GOT3 (cell line): Measurements from ENCODE around the gene RNF208.
"Not testable (repeated sequence)": the region's sequence is repeated elsewhere in the genome, so short reads cannot be mapped to it uniquely, and the experiment has no call there.

Experiments
- DNase-seq: peaks from one replicate; lab custom pipeline; 2025; ENCODE audit warnings: mixed read lengths; lab: John Stamatoyannopoulos, UW

The RNF208 gene

GRCh38 chr9:137222190-137223077 lies at the start of gene RNF208:
Gene RNF208 (minus strand): TSS chr9:137222240. CDS start chr9:137221212, 1,028 bp downstream.
- DNase-seq: no peak

GRCh38 chr9:137271696-137272076 lies 49.6 kb upstream of the RNF208 start:
- no peak for DNase-seq

GRCh38 chr9:137270929-137271695 lies 49.1 kb upstream of the RNF208 start:
- no peak for DNase-seq

GRCh38 chr9:137269231-137269772 lies 47.3 kb upstream of the RNF208 start:
- no peak for DNase-seq

- no peak for DNase-seq
Measured at GRCh38 chr9:137268538-137269201, 46.6 kb upstream of the RNF208 start.

- DNase-seq: no peak
Measured at GRCh38 chr9:137267933-137268355, 45.9 kb upstream of the RNF208 start.

- DNase-seq: no peak
Measured at GRCh38 chr9:137266585-137267453, 44.8 kb upstream of the RNF208 start.

- DNase-seq: no peak
Measured at GRCh38 chr9:137266162-137266527, 44.1 kb upstream of the RNF208 start.

- DNase-seq: no peak
Measured at GRCh38 chr9:137265496-137266161, 43.6 kb upstream of the RNF208 start.

- no peak for DNase-seq
Measured at GRCh38 chr9:137264067-137264466, 42.0 kb upstream of the RNF208 start.

GRCh38 chr9:137263506-137263905 lies 41.5 kb upstream of the RNF208 start:
- DNase-seq: no peak

GRCh38 chr9:137262909-137263285 lies 40.9 kb upstream of the RNF208 start:
- no peak for DNase-seq

GRCh38 chr9:137262173-137262908 lies 40.3 kb upstream of the RNF208 start:
- not testable (repeated sequence) for DNase-seq

GRCh38 chr9:137256856-137257255 lies 34.8 kb upstream of the RNF208 start:
- DNase-seq: no peak

- no peak for DNase-seq
Measured at GRCh38 chr9:137256362-137256761, 34.3 kb upstream of the RNF208 start.

GRCh38 chr9:137255448-137256114 lies 33.5 kb upstream of the RNF208 start:
- no peak for DNase-seq

GRCh38 chr9:137254624-137255447 lies 32.8 kb upstream of the RNF208 start, which contains the start of gene NELFB:
Gene NELFB (plus strand): TSS chr9:137255327.
- peak; percentile 85 for DNase-seq
